IPS DF 6.9 (cell line): ENCODE results near the gene CADM2.
"Not testable (repeated sequence)": the region's sequence is repeated elsewhere in the genome, so short reads cannot be mapped to it uniquely, and the experiment has no call there.

Experiments
- DNase-seq: peaks from one replicate; pipeline ENCODE4 v3.0.0-alpha.2; 2013; ENCODE audit warnings: low read depth, low spot score
- H3K27ac ChIP-seq: one replicate; pipeline ENCODE4 v1.5.1; 2013; ENCODE audit warnings: low read length, control low read depth
- H3K27me3 ChIP-seq: 2 replicates; pipeline ENCODE4 v1.6.1; 2013; ENCODE audit warnings: mild to moderate bottlenecking, low read length; ENCODE audit not compliant: control insufficient read depth, insufficient read depth
- H3K36me3 ChIP-seq: 2 replicates; pipeline ENCODE4 v1.6.1; 2013; ENCODE audit warnings: low read length; ENCODE audit not compliant: control insufficient read depth, insufficient read depth
- H3K4me1 ChIP-seq: 2 replicates; pipeline ENCODE4 v1.6.1; 2013; ENCODE audit warnings: low read length; ENCODE audit not compliant: control insufficient read depth, insufficient read depth
- H3K4me3 ChIP-seq: 2 replicates; pipeline ENCODE4 v1.5.1; 2013; ENCODE audit warnings: mild to moderate bottlenecking, low read length
- H3K9me3 ChIP-seq: 2 replicates; pipeline ENCODE4 v1.6.1; 2013; ENCODE audit warnings: low read length, inconsistent platforms; ENCODE audit not compliant: control insufficient read depth, insufficient read depth
- WGBS: extraction: QIAGEN DNeasy Blood & Tissue Kit; methylation state at CpG from one replicate; pipeline ENCODE4 v1.1.7; 2013; ENCODE audit warnings: mixed read lengths, missing lambda C conversion rate; ENCODE audit not compliant: insufficient read length, insufficient coverage; 5-methylcytosine and 5-hydroxymethylcytosine counted together

Gene CADM2

DNA sequence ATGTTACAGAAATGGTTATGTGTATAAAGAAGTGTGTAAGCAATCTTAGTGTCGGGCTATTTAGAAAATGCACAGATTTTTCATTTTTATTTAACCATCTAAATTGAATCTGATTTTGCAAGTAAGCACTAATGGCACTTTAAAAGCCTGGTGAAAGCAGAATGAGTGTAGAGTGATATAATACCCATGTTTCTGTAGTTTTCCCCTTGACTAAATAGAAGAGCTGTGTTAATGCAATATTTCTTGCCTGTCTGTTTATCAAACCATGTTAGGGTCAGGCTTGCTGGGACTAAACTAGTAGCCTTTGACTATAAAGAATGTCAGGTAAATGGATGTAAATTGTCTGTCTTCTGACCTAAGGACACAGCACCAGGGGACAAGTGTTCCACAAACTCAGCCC is 714.0 kb downstream of the CADM2 start:
- no peak overlapping the region for H3K4me3 ChIP-seq
- no CpG with 5 or more reads among the region's 1 CpG for WGBS

DNA sequence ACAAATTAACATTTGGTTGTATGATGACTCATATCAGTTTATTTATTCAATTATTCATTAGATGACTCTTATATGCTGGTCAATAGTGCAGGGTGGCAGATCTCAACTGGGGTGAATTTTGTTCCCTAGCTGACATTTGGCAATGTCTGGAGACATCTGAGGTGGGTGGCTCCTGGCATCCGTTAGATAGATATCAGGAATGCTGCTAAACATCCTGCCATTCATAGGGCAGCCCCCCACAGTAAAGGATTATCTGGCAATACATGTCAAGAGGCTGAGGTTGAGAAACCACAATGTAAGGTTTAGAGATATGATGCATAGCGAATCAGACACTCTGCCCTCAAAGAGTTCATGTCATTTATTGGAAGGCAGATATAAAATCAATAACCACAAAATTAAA is 719.9 kb downstream of the CADM2 start:
- Histone ChIP-seq H3K9me3 (no peaks in the 10 kb centered on the region), H3K27ac (no peak overlapping the region), H3K27me3 (no peaks in the 10 kb centered on the region), H3K4me3 (no peak overlapping the region), H3K4me1 (no peaks in the 10 kb centered on the region), H3K36me3 (no peaks in the 10 kb centered on the region)
- no CpG with 5 or more reads among the region's 2 CpGs for WGBS
- DNase-seq: no peak

More for the DNA sequence above, 714.0 kb downstream of the CADM2 start:
- Histone ChIP-seq H3K9me3 (no peaks in the 10 kb centered on the region), H3K4me1 (no peaks in the 10 kb centered on the region), H3K27ac (no peak overlapping the region), H3K36me3 (no peaks in the 10 kb centered on the region), H3K27me3 (no peaks in the 10 kb centered on the region)
- no peak for DNase-seq

DNA sequence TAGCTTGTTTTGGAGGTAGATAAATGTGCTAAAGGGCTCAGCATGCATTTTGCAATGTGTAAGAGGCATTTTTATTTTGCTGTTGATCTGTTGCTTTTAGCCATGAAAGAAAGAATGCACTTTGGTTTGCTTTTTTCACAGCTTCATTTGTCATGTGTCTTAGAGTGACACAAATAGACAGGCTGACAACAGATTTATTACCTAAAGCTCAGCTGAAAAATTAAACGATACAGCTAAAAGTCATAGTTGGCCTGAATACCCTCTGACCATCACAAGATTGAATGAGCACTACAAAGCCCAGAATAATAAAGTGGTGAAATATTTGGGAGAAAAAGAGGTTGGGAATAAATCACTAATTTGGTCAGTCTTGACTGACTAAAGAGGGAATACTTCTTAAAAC is 723.1 kb downstream of the CADM2 start:
- Histone ChIP-seq H3K4me1 (no peaks in the 10 kb centered on the region), H3K36me3 (no peaks in the 10 kb centered on the region), H3K27me3 (no peaks in the 10 kb centered on the region), H3K27ac (no peak overlapping the region), H3K9me3 (no peaks in the 10 kb centered on the region), H3K4me3 (no peak overlapping the region)
- WGBS: no CpG with 5 or more reads among the region's 1 CpG
- no peak for DNase-seq

DNA sequence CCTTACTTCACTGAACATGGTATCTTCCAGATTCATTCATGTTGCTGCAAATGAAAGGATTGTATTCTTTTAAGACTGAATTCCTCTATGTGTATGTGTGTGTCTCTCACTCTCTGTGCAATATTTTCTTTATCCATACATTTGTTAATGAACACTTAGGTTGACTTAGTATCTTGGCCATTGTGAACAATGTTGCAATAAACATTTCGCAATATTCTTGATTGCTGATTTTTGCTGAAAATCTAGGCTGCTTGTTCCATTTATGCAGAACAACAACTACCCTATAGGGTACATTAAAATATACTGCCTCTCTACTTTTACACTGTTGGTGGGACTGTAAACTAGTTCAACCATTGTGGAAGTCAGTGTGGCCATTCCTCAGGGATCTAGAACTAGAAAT is 732.4 kb downstream of the CADM2 start:
- Histone ChIP-seq H3K4me3 (no peak overlapping the region), H3K36me3 (no peaks in the 10 kb centered on the region), H3K4me1 (no peaks in the 10 kb centered on the region), H3K27me3 (no peaks in the 10 kb centered on the region), H3K9me3 (no peaks in the 10 kb centered on the region), H3K27ac (no peak overlapping the region)
- no peak for DNase-seq
- no CpG with 5 or more reads among the region's 1 CpG for WGBS

DNA sequence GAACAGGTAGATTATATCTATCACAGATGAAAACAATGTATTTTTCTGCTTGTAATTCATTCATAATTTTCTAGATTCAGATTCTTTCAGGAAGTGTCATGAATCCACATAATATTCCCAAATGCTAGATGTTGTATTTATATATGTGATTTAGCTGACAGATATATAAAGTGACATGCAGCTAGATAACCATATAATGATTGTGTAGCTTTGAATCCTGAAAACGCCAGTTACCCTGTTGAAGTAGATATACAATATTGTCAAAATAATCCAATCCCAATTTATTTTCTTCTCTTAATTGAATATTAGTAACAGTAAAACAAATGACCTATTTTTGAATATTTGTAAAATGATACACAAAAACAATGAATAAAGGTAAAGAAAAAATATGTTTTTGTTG is 738.4 kb downstream of the CADM2 start:
- no peaks in the 10 kb centered on the region for H3K36me3 ChIP-seq
- no peak overlapping the region for H3K4me3 ChIP-seq
- DNase-seq: no peak
- WGBS: no CpG with 5 or more reads among the region's 1 CpG
- H3K27ac ChIP-seq: no peak overlapping the region
- no peaks in the 10 kb centered on the region for H3K4me1 ChIP-seq
- H3K27me3 ChIP-seq: no peaks in the 10 kb centered on the region
- H3K9me3 ChIP-seq: peaks cover 1% of the 10 kb centered on the region; the same call in 1 of the 2 replicates

DNA sequence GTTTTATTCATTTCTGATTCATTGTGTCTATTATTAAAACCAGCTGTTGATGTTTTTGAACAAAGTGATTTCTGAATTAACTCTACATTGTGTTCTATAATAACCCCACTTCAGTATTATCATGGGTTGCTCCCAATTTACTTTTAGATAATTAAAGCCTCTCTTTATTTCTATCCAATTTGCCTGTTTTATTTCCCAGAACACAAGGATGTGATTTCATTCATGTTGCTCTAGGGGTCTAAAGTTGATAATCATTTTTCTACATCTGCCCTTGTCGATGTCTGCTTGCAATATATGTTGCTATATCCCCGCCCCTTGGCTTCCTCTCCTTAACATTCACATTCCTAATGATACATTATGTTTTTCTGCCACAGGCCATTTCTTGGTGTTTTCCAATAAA is 747.3 kb downstream of the CADM2 start:
- no peaks in the 10 kb centered on the region for H3K36me3 ChIP-seq
- H3K27me3 ChIP-seq: no peaks in the 10 kb centered on the region
- no CpG with 5 or more reads among the region's 2 CpGs for WGBS

DNA sequence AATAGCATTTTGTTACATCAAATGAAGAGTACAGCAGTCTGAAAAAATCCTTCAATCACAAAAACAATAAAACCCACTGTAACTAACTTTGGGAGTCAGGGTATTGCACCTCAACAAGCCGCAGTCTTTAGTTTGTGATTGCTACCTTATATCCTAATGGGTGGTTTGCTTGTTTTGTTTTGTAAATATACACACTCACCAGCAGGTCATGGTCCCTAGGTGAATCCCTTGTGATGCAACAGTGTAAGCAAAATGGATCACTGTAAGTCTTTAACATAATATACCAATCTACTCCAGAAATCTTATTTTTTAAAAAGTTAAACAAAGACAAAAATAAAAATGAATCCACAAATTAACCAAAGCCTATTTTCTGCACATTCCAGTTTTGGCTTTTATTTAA is 749.5 kb downstream of the CADM2 start:
- not testable (repeated sequence) for H3K4me3 ChIP-seq, H3K9me3 ChIP-seq, H3K36me3 ChIP-seq, H3K4me1 ChIP-seq, H3K27me3 ChIP-seq, H3K27ac ChIP-seq, DNase-seq
- no CpG with 5 or more reads among the region's 1 CpG for WGBS

More for the DNA sequence above, 747.3 kb downstream of the CADM2 start:
- Histone ChIP-seq H3K9me3 (no peaks in the 10 kb centered on the region), H3K4me1 (no peaks in the 10 kb centered on the region; the same call in 1 of the 2 replicates), H3K4me3 (no peak overlapping the region), H3K27ac (no peak overlapping the region)
- no peak for DNase-seq

DNA sequence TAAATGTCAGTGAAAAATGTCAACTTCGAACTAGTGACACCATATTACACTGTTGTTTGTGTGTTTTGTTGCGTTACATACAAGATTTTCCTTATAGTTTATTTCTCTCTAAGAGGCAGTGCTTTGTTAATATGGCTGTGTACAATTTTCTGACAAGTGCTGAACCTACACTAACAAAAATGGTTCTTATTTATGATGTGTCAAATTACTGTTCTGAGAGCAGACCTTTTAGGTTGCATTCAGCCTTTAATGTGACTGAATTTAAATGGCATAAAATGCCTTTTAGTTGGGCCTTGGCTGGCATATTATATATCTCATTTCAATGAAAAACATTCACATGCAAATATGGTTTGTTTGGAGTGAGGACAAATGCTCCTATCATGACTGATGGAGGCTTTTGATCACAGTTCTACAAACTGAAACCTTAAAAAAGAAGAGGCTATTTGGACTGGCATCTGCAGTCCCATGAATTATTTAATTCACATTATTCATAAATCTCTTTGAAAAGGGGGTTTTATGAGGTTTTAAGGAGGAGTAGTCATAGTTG is 750.6 kb downstream of the CADM2 start:
- H3K27me3 ChIP-seq: no peaks in the 10 kb centered on the region
- DNase-seq: no peak

DNA sequence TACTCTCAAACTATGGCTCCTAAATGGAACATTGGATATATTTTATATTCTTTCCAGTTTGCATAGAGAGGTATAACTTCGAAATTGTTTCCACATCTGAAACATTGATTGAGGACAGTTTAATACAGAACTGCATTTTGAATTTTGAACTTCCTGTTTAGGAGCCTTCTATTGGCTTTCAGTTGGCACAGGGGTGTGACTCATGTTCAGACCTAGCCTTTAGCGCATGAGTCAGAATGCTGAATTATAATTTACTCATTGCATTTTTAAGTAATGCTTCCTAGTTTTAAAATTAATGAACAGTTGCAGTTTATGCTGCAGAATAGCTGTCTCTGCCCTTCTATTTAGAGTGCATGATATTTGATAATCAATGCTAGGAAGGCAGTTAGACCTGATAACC is 751.7 kb downstream of the CADM2 start:
- no peak overlapping the region for H3K4me3 ChIP-seq
- H3K36me3 ChIP-seq: no peaks in the 10 kb centered on the region
- H3K4me1 ChIP-seq: no peaks in the 10 kb centered on the region
- no peaks in the 10 kb centered on the region for H3K9me3 ChIP-seq
- WGBS: no CpG with 5 or more reads among the region's 2 CpGs
- H3K27me3 ChIP-seq: no peaks in the 10 kb centered on the region
- DNase-seq: no peak
- no peak overlapping the region for H3K27ac ChIP-seq

More for the DNA sequence above, 750.6 kb downstream of the CADM2 start:
- WGBS: no CpG with 5 or more reads among the region's 2 CpGs
- no peaks in the 10 kb centered on the region; the same call in 1 of the 2 replicates for H3K4me1 ChIP-seq
- no peaks in the 10 kb centered on the region for H3K9me3 ChIP-seq
- no peak overlapping the region for H3K27ac ChIP-seq
- no peaks in the 10 kb centered on the region for H3K36me3 ChIP-seq
- no peak overlapping the region for H3K4me3 ChIP-seq

DNA sequence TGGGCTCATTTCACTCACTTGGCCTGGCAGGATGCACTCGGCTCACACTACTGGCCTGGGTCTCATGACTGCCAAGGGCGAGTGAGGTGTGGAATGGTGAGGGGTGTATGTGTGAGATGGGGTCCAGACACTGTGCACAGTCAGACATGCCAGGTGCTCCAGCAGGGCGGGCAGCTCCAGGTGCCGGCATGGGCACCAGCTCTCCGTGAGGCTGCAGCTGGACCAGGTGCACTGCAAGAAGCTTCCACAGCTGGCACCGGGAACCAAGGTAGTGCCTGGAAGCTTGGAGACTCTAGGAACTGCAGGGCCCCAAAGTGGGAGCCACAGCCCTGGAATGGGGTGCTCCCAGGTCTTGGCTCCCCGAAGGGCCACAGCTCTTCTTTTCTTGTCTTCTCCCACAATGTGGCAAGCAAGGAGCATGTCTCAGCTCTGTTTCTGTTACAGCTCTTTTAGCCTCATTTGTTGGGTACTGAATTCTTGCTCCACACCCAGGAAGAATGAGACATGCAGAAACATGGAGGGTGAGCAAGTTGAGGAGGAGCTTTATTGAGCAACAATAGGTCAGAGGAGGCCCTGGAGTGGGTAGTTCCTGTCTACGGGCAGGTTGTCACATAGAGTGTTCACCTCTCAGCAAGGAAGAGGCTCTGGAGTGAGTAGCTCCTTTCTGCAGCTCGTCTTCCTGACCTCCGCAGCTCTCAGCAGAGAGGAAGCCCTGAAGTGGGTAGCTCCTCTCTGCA is 762.8 kb downstream of the CADM2 start:
- no peak overlapping the region for H3K27ac ChIP-seq
- no peaks in the 10 kb centered on the region for H3K9me3 ChIP-seq
- H3K4me1 ChIP-seq: no peaks in the 10 kb centered on the region
- H3K4me3 ChIP-seq: no peak overlapping the region
- DNase-seq: no peak
- H3K36me3 ChIP-seq: no peaks in the 10 kb centered on the region
- no CpG with 5 or more reads among the region's 10 CpGs for WGBS
- H3K27me3 ChIP-seq: no peaks in the 10 kb centered on the region

DNA sequence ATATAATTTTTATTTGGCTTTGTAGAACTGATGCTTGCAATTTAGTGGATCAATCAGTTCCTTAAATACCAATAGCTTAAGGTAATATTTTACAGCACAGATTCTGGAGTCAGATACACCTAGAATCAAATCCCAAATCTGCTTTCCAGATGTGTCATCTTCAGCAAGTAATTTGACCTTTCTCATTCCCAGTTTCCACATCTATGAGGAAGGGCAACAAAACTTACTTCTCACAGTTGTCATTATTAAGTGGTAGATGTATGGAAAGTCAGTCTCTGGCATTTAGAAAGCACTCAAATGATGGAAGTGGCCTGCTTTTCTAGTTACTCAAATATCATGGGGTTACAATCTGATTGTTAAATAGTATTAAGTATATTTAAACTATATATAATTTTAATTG is 767.0 kb downstream of the CADM2 start:
- H3K9me3 ChIP-seq: no peaks in the 10 kb centered on the region
- DNase-seq: no peak
- no peak overlapping the region for H3K27ac ChIP-seq
- H3K27me3 ChIP-seq: no peaks in the 10 kb centered on the region
- H3K36me3 ChIP-seq: no peaks in the 10 kb centered on the region
- H3K4me3 ChIP-seq: no peak overlapping the region
- H3K4me1 ChIP-seq: no peaks in the 10 kb centered on the region
